Transverse colon (tissue), 4 donors: Measurements from ENCODE around the gene SLC25A41. TPM values are rescaled to one million over a fixed set of nuclear protein-coding genes. Genes with fewer than 3 reads are reported as not detected.

Source experiments
- DNase-seq: peaks from one replicate; pipeline ENCODE4 v3.0.0-alpha.2; 2019
- H3K27ac ChIP-seq, 4 donors: fragments of 200-600 bp; sonication (generic); 2 replicates each; pipeline ENCODE4 v1.5.1; 2016 to 2018; ENCODE audit warnings: inconsistent platforms in 4 of 4
- H3K27me3 ChIP-seq: fragments of 200-600 bp; sonication (generic); 2 replicates; pipeline ENCODE4 v1.5.1; 2017; ENCODE audit warnings: inconsistent platforms
- H3K36me3 ChIP-seq, 4 donors: fragments of 200-600 bp; sonication (generic); 2 replicates each; pipeline ENCODE4 v1.5.1; 2017 to 2019; ENCODE audit warnings: inconsistent platforms in 4 of 4
- H3K4me1 ChIP-seq, 4 donors: fragments of 200-600 bp; sonication (generic); 2 replicates each; pipeline ENCODE4 v1.5.1; 2017 to 2020; ENCODE audit warnings: inconsistent platforms in 4 of 4
- H3K4me3 ChIP-seq, 4 donors: fragments of 200-600 bp; sonication (generic); 1 replicate in 1 of 4; 2 replicates in 3 of 4; pipeline versions ENCODE4 v1.5.1 to v1.6.1; 2017 to 2019; ENCODE audit warnings: inconsistent platforms in 4 of 4
- H3K9me3 ChIP-seq, 2 donors: fragments of 200-600 bp; sonication (generic); 2 replicates each; pipeline ENCODE4 v1.5.1; 2017 to 2019; ENCODE audit warnings: inconsistent platforms in 2 of 2
- CTCF ChIP-seq, 5 experiments: fragments of 200-600 bp in 3 of 5; fragments of 450-650 bp in 2 of 5; sonication (generic) in 3 of 5; IDR thresholded peaks; 1 replicate in 2 of 5; 2 replicates in 3 of 5; pipeline ENCODE4 v1.5.1; 2016 to 2017; ENCODE audit warnings: antibody characterized with exemption in 5 of 5, inconsistent platforms in 3 of 5, mild to moderate bottlenecking in 2 of 5, moderate library complexity in 1 of 5
- EP300 ChIP-seq: sonication (generic); formaldehyde crosslinking; IDR thresholded peaks from one replicate; pipeline ENCODE4 v1.6.1; 2017; ENCODE audit warnings: antibody characterized with exemption, low read depth
- POLR2A ChIP-seq: fragments of 450-650 bp; IDR thresholded peaks from one replicate; pipeline ENCODE4 v1.6.1; 2016; ENCODE audit warnings: antibody characterized with exemption, mild to moderate bottlenecking, moderate library complexity
- POLR2AphosphoS5 ChIP-seq, 3 donors: sonication (generic); formaldehyde crosslinking; IDR thresholded peaks; one replicate each; pipeline ENCODE4 v1.6.1; 2016; ENCODE audit warnings: antibody characterized with exemption in 3 of 3
- WGBS, 2 donors: methylation state at CpG; one replicate each; pipeline ENCODE4 v1.1.5; 2018; ENCODE audit warnings: low coverage in 1 of 2; 5-methylcytosine and 5-hydroxymethylcytosine counted together
- in situ Hi-C, 4 donors: fragments of 200-750 bp; cut with MboI; loops; one replicate each; pipeline versions ENCODE4 v1.15.0 to v1.15.1; 2017; ENCODE audit warnings: low sequenced_read_pairs in 3 of 4, low pct_ligation_motif_present in 1 of 4, low pct_unique_long_range_greater_than_20kb in 1 of 4
- intact Hi-C: fragments of 100-400 bp; cut with DNase I; formaldehyde crosslinking; loops from one replicate; pipeline ENCODE4 v1.15.1; 2023; ENCODE audit warnings: low total_unique reads
- total RNA-seq, 4 donors: library from RNA; depleted of rRNA; stranded (reverse); fragments of >200 nt; gene quantifications; one replicate each; pipeline ENCODE4 v1.1.0, GENCODE V29; 2016

Gene SLC25A41
- total RNA-seq, 4 donors from 2014 or later, result 0.32 TPM; not detected in 3

GRCh38 chr19:6384381-6384780, 49.2 kb downstream of the SLC25A41 start:
- TF ChIP-seq POLR2AphosphoS5 (IDR thresholded peaks at IDR 0.05) (no peak), POLR2A (no peak), EP300 (no peak), CTCF (IDR thresholded peaks at IDR 0.05) (no peak)
- WGBS, 2 donors, result 90 to 96% methylated on average over 3 to 4 of the region's 4 CpGs
- Histone ChIP-seq H3K36me3 (peaks cover 0 to 65% (median 29%) of the 10 kb centered on the region in 4 donors), H3K4me1 (no peaks in the 10 kb centered on the region), H3K27ac (no peak overlapping the region), H3K9me3 (no peaks in the 10 kb centered on the region), H3K4me3 (no peak overlapping the region), H3K27me3 (no peaks in the 10 kb centered on the region)
- in situ Hi-C loops (no loop called here), intact Hi-C loops (no loop called here)
- DNase-seq, result no peak

- Histone ChIP-seq H3K9me3 (no peaks in the 10 kb centered on the region), H3K36me3 (peaks cover 0 to 54% (median 23%) of the 10 kb centered on the region in 4 donors), H3K4me1 (no peaks in the 10 kb centered on the region), H3K4me3 (no peak overlapping the region), H3K27ac (no peak overlapping the region), H3K27me3 (no peaks in the 10 kb centered on the region)
- DNase-seq, result no peak
- intact Hi-C loops, result no loop called here
- 94% methylated on average over 19 of the region's 19 CpGs; no CpG with 5 or more reads in 1 of the 2 donors for WGBS, 2 donors
- TF ChIP-seq CTCF (IDR thresholded peaks at IDR 0.05) (no peak), POLR2AphosphoS5 (IDR thresholded peaks at IDR 0.05) (no peak), POLR2A (no peak), EP300 (no peak)
- in situ Hi-C loops, result no loop called here
Measured at GRCh38 chr19:6383188-6383587, 50.4 kb downstream of the SLC25A41 start.

- Histone ChIP-seq H3K9me3 (no peaks in the 10 kb centered on the region), H3K4me3 (no peak overlapping the region), H3K36me3 (peaks cover 0 to 44% (median 20%) of the 10 kb centered on the region in 4 donors), H3K27ac (no peak overlapping the region), H3K4me1 (no peaks in the 10 kb centered on the region), H3K27me3 (no peaks in the 10 kb centered on the region)
- WGBS, 2 donors, result 97% methylated on average over 15 to 40 of the region's 40 CpGs
- intact Hi-C loops, result no loop called here
- TF ChIP-seq EP300 (no peak), CTCF (IDR thresholded peaks at IDR 0.05) (no peak), POLR2AphosphoS5 (IDR thresholded peaks at IDR 0.05) (no peak)
- no peak for DNase-seq
- in situ Hi-C loops, result no loop called here
Measured at GRCh38 chr19:6381030-6381750, 52.4 kb downstream of the SLC25A41 start.

- no peak overlapping the region for H3K4me3 ChIP-seq
- WGBS, 2 donors, result 100% methylated on average over 3 of the region's 3 CpGs; no CpG with 5 or more reads in 1 of the 2 donors
- no peak for DNase-seq
- in situ Hi-C loops, result no loop called here
- H3K9me3 ChIP-seq, result no peaks in the 10 kb centered on the region
- H3K36me3 ChIP-seq, result peaks cover 0 to 37% (median 18%) of the 10 kb centered on the region in 4 donors
- H3K27me3 ChIP-seq, result no peaks in the 10 kb centered on the region
- intact Hi-C loops, result no loop called here
- TF ChIP-seq CTCF (IDR thresholded peaks at IDR 0.05) (no peak), EP300 (no peak), POLR2A (no peak), POLR2AphosphoS5 (IDR thresholded peaks at IDR 0.05) (no peak)
- no peak overlapping the region for H3K27ac ChIP-seq
- H3K4me1 ChIP-seq, result no peaks in the 10 kb centered on the region
Measured at GRCh38 chr19:6379744-6380143, 53.8 kb downstream of the SLC25A41 start.
